H1 (cell line): Measurements from ENCODE around the gene SELENOF. TPM values are rescaled to one million over a fixed set of nuclear protein-coding genes. Genes with fewer than 3 reads are reported as not detected.
"Not testable (repeated sequence)": the region's sequence is repeated elsewhere in the genome, so short reads cannot be mapped to it uniquely, and the experiment has no call there.

Source experiments
- CTCF ChIA-PET: fragments of 300-600 bp; sonication (Branson Sonifier 250); formaldehyde crosslinking; loops from one replicate; lab custom pipeline; 2021; ENCODE audit not compliant: partially characterized antibody; lab: Charles Lee
- POLR2A ChIA-PET: fragments of 300-600 bp; sonication (Branson Sonifier 250); formaldehyde crosslinking; loops from one replicate; lab custom pipeline; 2021; ENCODE audit warnings: inconsistent platforms; ENCODE audit not compliant: partially characterized antibody; lab: Charles Lee
- DNase-seq, 2 experiments: peaks; one replicate each; pipeline versions ENCODE4 v3.0.0 to v3.0.0-alpha.2; 2010 to 2022; ENCODE audit warnings: low spot score in 2 of 2, low read depth in 1 of 2, mixed read lengths in 1 of 2
- FAIRE-seq: peaks from 2 replicates; lab custom pipeline; 2011; peaks lifted over from hg19 to GRCh38; lab: Jason Lieb, UNC
- H2AFZ ChIP-seq: 2 replicates; pipeline ENCODE4 v1.8.1; 2012; ENCODE audit warnings: low read length, inconsistent platforms
- H2AK5ac ChIP-seq: 2 replicates; pipeline ENCODE4 v1.6.1; 2013; ENCODE audit warnings: low read depth, low read length
- H2BK120ac ChIP-seq: replicated peaks from 2 replicates; pipeline ENCODE3; 2013; ENCODE audit warnings: low read depth, low read length, inconsistent platforms
- H2BK12ac ChIP-seq: 2 replicates; pipeline ENCODE4 v1.6.1; 2013; ENCODE audit warnings: low read depth, low read length
- H2BK15ac ChIP-seq: 2 replicates; pipeline ENCODE4 v1.6.1; 2013; ENCODE audit warnings: low read length
- H2BK20ac ChIP-seq: 2 replicates; pipeline ENCODE4 v1.6.1; 2013; ENCODE audit warnings: low read length
- H2BK5ac ChIP-seq: 2 replicates; pipeline ENCODE4 v1.6.1; 2013; ENCODE audit warnings: low read depth, low read length
- H3K14ac ChIP-seq: 2 replicates; pipeline ENCODE4 v1.6.1; 2013; ENCODE audit warnings: inconsistent platforms; ENCODE audit not compliant: insufficient read length
- H3K18ac ChIP-seq: 2 replicates; pipeline ENCODE4 v1.6.1; 2013; ENCODE audit warnings: low read length; ENCODE audit errors: extremely low read depth
- H3K23ac ChIP-seq: 2 replicates; pipeline ENCODE4 v1.6.1; 2013; ENCODE audit warnings: inconsistent platforms; ENCODE audit not compliant: insufficient read length
- H3K23me2 ChIP-seq: 2 replicates; pipeline ENCODE4 v1.6.1; 2013; ENCODE audit warnings: low read depth, low read length
- H3K27ac ChIP-seq: 2 replicates; pipeline ENCODE4 v1.6.1; 2011; ENCODE audit warnings: low read depth, low read length, inconsistent platforms
- H3K27me3 ChIP-seq, 4 experiments: replicated peaks in 1 of 4; 1 replicate in 1 of 4; 2 replicates in 3 of 4; pipeline versions ENCODE4 v1.6.1 to v1.8.1; 2011 to 2013; ENCODE audit warnings: low read length in 3 of 4, mild to moderate bottlenecking in 3 of 4, inconsistent platforms in 2 of 4, mixed read lengths in 2 of 4, moderate library complexity in 1 of 4; ENCODE audit not compliant: control insufficient read depth in 3 of 4, insufficient read depth in 3 of 4; ENCODE audit errors: extremely low read depth in 1 of 4
- H3K36me3 ChIP-seq, 4 experiments: 2 replicates each; pipeline versions ENCODE4 v1.6.1 to v1.8.1; 2011 to 2013; ENCODE audit warnings: mild to moderate bottlenecking in 4 of 4, low read length in 3 of 4, moderate library complexity in 2 of 4, control low read depth in 1 of 4, inconsistent platforms in 1 of 4; ENCODE audit not compliant: insufficient read depth in 4 of 4, control insufficient read depth in 2 of 4
- H3K4ac ChIP-seq: replicated peaks from 2 replicates; pipeline ENCODE3; 2013; ENCODE audit warnings: low read length, low read depth, mixed read lengths, inconsistent platforms; ENCODE audit not compliant: insufficient read length
- H3K4me1 ChIP-seq, 4 experiments: replicated peaks in 1 of 4; 1 replicate in 1 of 4; 2 replicates in 3 of 4; pipeline versions ENCODE4 v1.6.1 to v1.8.1; 2011 to 2013; ENCODE audit warnings: low read length in 3 of 4, inconsistent platforms in 2 of 4, mixed read lengths in 1 of 4; ENCODE audit not compliant: insufficient read depth in 4 of 4, control insufficient read depth in 3 of 4
- H3K4me2 ChIP-seq, 2 experiments: 2 replicates each; pipeline versions ENCODE4 v1.6.1 to v1.8.1; 2011 to 2013; ENCODE audit warnings: low read depth in 2 of 2, low read length in 2 of 2, control low read depth in 1 of 2, inconsistent platforms in 1 of 2, mild to moderate bottlenecking in 1 of 2; ENCODE audit not compliant: insufficient read depth in 1 of 2
- H3K4me3 ChIP-seq, 4 experiments: fragments of 200-600, 300-600 bp in 1 of 4; sonication (generic), shearing (Covaris generic), sonication (Bioruptor Twin) in 1 of 4; 2 replicates each; pipeline versions ENCODE4 v1.5.1 to v1.8.1; 2011 to 2016; ENCODE audit warnings: low read length in 4 of 4, low read depth in 3 of 4, control low read depth in 2 of 4, inconsistent platforms in 2 of 4, mild to moderate bottlenecking in 2 of 4, mixed read lengths in 1 of 4, moderate library complexity in 1 of 4; ENCODE audit not compliant: insufficient read depth in 2 of 4; ENCODE audit errors: extremely low read depth in 1 of 4
- H3K56ac ChIP-seq: replicated peaks from 2 replicates; pipeline ENCODE3; 2013; ENCODE audit warnings: low read depth, mild to moderate bottlenecking, mixed read lengths, low read length, inconsistent platforms; ENCODE audit not compliant: insufficient read length
- H3K79me1 ChIP-seq: 2 replicates; pipeline ENCODE4 v1.6.1; 2013; ENCODE audit warnings: low read depth, low read length, control low read depth
- H3K79me2 ChIP-seq, 2 experiments: 2 replicates each; pipeline versions ENCODE4 v1.6.1 to v1.8.1; 2012 to 2013; ENCODE audit warnings: low read length in 2 of 2, mild to moderate bottlenecking in 2 of 2, inconsistent platforms in 1 of 2; ENCODE audit not compliant: insufficient read depth in 2 of 2, control insufficient read depth in 1 of 2
- H3K9ac ChIP-seq, 4 experiments: replicated peaks in 1 of 4; 1 replicate in 1 of 4; 2 replicates in 3 of 4; pipeline versions ENCODE4 v1.6.1 to v1.8.1; 2011 to 2013; ENCODE audit warnings: low read depth in 3 of 4, low read length in 3 of 4, control low read depth in 2 of 4, mild to moderate bottlenecking in 2 of 4, moderate library complexity in 2 of 4, inconsistent platforms in 1 of 4; ENCODE audit errors: extremely low read depth in 1 of 4
- H3K9me3 ChIP-seq, 2 experiments: 2 replicates each; pipeline versions ENCODE4 v1.6.1 to v1.8.1; 2012 to 2013; ENCODE audit warnings: mild to moderate bottlenecking in 2 of 2, moderate library complexity in 2 of 2, control low read depth in 1 of 2, inconsistent platforms in 1 of 2, low read depth in 1 of 2, low read length in 1 of 2, mixed read lengths in 1 of 2; ENCODE audit not compliant: insufficient read depth in 2 of 2
- H4K20me1 ChIP-seq, 2 experiments: replicated peaks in 1 of 2; 2 replicates each; pipeline versions ENCODE3 to v1.8.1; 2011 to 2013; ENCODE audit warnings: inconsistent platforms in 2 of 2, low read length in 2 of 2, mild to moderate bottlenecking in 1 of 2; ENCODE audit not compliant: insufficient read depth in 2 of 2, control insufficient read depth in 1 of 2
- H4K5ac ChIP-seq: 2 replicates; pipeline ENCODE4 v1.6.1; 2013; ENCODE audit warnings: low read length, low read depth, mixed read lengths, inconsistent platforms; ENCODE audit not compliant: insufficient read length
- H4K8ac ChIP-seq: 2 replicates; pipeline ENCODE4 v1.8.0; 2013; ENCODE audit warnings: mild to moderate bottlenecking, moderate library complexity, low read length, inconsistent platforms; ENCODE audit not compliant: insufficient read depth; ENCODE audit errors: extremely low read depth
- H4K91ac ChIP-seq: replicated peaks from 2 replicates; pipeline ENCODE3; 2013; ENCODE audit warnings: low read length, mixed read lengths, inconsistent platforms; ENCODE audit not compliant: insufficient read length
- WGBS, 2 experiments: shearing (Covaris generic) in 1 of 2; methylation state at CpG; one replicate each; pipeline versions ENCODE4 v1.1.6 to v1.1.7; 2013 to 2015; ENCODE audit warnings: low lambda C conversion rate in 2 of 2, mixed read lengths in 2 of 2, inconsistent platforms in 1 of 2, low coverage in 1 of 2, missing lambda C conversion rate in 1 of 2; ENCODE audit not compliant: insufficient replicate concordance in 2 of 2, insufficient coverage in 1 of 2, insufficient read length in 1 of 2; ENCODE audit errors: extremely low coverage in 1 of 2, missing lambda C conversion rate in 1 of 2; 5-methylcytosine and 5-hydroxymethylcytosine counted together
- polyA plus RNA-seq, 7 experiments: library from polyadenylated mRNA; depleted of rRNA in 3 of 7; stranded (reverse) in 5 of 7; unstranded in 2 of 7; fragments of >200 nt in 5 of 7; fragments of 200-250 nt in 2 of 7; gene quantifications; 1 replicate in 5 of 7; 2 replicates in 1 of 7; 4 replicates in 1 of 7; pipeline versions ENCODE4 v1.2.1 to v1.2.3, GENCODE V29; 2011 to 2013; ENCODE audit warnings: missing spikeins in 2 of 7, mixed read lengths in 2 of 7
- total RNA-seq: library from RNA; stranded (reverse); fragmentation: NEBNext Ultra II Directional; extraction: Animal tissue kit (Norgen Biotek cat#: 25700); gene quantifications from 2 replicates; pipeline ENCODE4 v1.2.1, GENCODE V29; 2021

The SELENOF gene
- total and polyA plus RNA-seq, 2 of the 8 experiments (the other 6 are each of a cell fraction or from before 2014, with no cell fraction given), result 70.7 to 163 TPM

DNA sequence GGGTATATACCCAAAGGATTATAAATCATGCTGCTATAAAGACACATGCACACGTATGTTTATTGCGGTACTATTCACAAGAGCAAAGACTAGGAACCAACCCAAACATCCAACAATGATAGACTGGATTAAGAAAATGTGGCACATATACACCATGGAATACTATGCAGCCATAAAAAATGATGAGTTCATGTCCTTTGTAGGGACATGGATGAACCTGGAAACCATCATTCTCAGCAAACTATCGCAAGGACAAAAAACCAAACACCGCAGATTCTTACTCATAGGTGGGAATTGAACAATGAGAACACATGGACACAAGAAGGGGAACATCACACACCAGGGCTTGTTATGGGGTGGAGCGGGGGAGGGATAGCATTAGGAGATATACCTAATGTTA, 94.0 kb downstream of the SELENOF start:
- H3K36me3 ChIP-seq, H4K91ac ChIP-seq, H2BK15ac ChIP-seq, H3K79me2 ChIP-seq, H3K18ac ChIP-seq, H4K8ac ChIP-seq, H2BK120ac ChIP-seq, H4K5ac ChIP-seq, H3K23me2 ChIP-seq, H3K27ac ChIP-seq, H2BK5ac ChIP-seq, H3K4me2 ChIP-seq, H3K23ac ChIP-seq, H3K79me1 ChIP-seq, H2BK12ac ChIP-seq, CTCF ChIA-PET, POLR2A ChIA-PET, H2AFZ ChIP-seq, H3K4me3 ChIP-seq, FAIRE-seq, H3K9me3 ChIP-seq, H3K4ac ChIP-seq, H3K9ac ChIP-seq, H3K56ac ChIP-seq, H3K4me1 ChIP-seq, H2AK5ac ChIP-seq, H3K27me3 ChIP-seq, H2BK20ac ChIP-seq, H4K20me1 ChIP-seq, DNase-seq, H3K14ac ChIP-seq: not testable (repeated sequence)
- WGBS, 2 experiments, result 55% methylated on average over 5 of the region's 5 CpGs; no CpG with 5 or more reads in 1 of the 2 experiments
